Prostate gland (tissue), 2 donors: ENCODE data around the gene SBF1.
"Not testable (repeated sequence)": the region's sequence is repeated elsewhere in the genome, so short reads cannot be mapped to it uniquely, and the experiment has no call there.

ENCODE experiments used
- CTCF ChIP-seq, 4 experiments: fragments of 200-600 bp in 2 of 4; fragments of 450-650 bp in 2 of 4; sonication (generic) in 2 of 4; IDR thresholded peaks; 1 replicate in 3 of 4; 2 replicates in 1 of 4; pipeline ENCODE4 v1.5.1; 2016 to 2019; ENCODE audit warnings: antibody characterized with exemption in 4 of 4, mild to moderate bottlenecking in 2 of 4, moderate library complexity in 2 of 4
- POLR2AphosphoS5 ChIP-seq: sonication (generic); formaldehyde crosslinking; IDR thresholded peaks from one replicate; pipeline ENCODE4 v1.6.1; 2017; ENCODE audit warnings: antibody characterized with exemption

GRCh38 chr22:50432877-50433510, 41.8 kb downstream of the SBF1 start:
- TF ChIP-seq CTCF (IDR thresholded peaks at IDR 0.05); POLR2AphosphoS5: not testable (repeated sequence)
